Body of pancreas (tissue), 4 donors: ENCODE data around the gene DLG2.

ENCODE experiments used
- CTCF ChIP-seq, 7 experiments: fragments of 450-650 bp in 4 of 7; fragments of 200-600 bp in 3 of 7; sonication (generic) in 3 of 7; IDR thresholded peaks; one replicate each; pipeline ENCODE4 v1.5.1; 2016 to 2019; ENCODE audit warnings: antibody characterized with exemption in 7 of 7
- POLR2A ChIP-seq, 3 donors: fragments of 450-650 bp; IDR thresholded peaks; one replicate each; pipeline ENCODE4 v1.6.1; 2016; ENCODE audit warnings: antibody characterized with exemption in 3 of 3, mild to moderate bottlenecking in 2 of 3

GRCh38 chr11:83687787-83688186 is 1939.4 kb downstream of the DLG2 start:
- no peak for TF ChIP-seq POLR2A (IDR thresholded peaks at IDR 0.05)
- no peak for TF ChIP-seq CTCF (IDR thresholded peaks at IDR 0.05)
